BJ (cell line): Measurements from ENCODE around the gene VEGFA. TPM values are rescaled to one million over a fixed set of nuclear protein-coding genes. Genes with fewer than 3 reads are reported as not detected.
"Not testable (repeated sequence)": the region's sequence is repeated elsewhere in the genome, so short reads cannot be mapped to it uniquely, and the experiment has no call there.

Source experiments
- CTCF ChIA-PET: fragments of 350-600 bp; formaldehyde crosslinking; extraction: SDS; loops from one replicate; lab custom pipeline; 2021; ENCODE audit warnings: antibody characterized with exemption, inconsistent platforms; lab: Yijun Ruan, JAX
- POLR2A ChIA-PET: fragments of 300-600 bp; sonication (Branson Sonifier 250); formaldehyde crosslinking; extraction: SDS; loops from one replicate; lab custom pipeline; 2021; ENCODE audit warnings: antibody characterized with exemption; lab: Charles Lee
- DNase-seq: peaks from one replicate; pipeline ENCODE4 v3.0.0-alpha.2; 2011; ENCODE audit warnings: low read depth
- H3K27me3 ChIP-seq: 2 replicates; pipeline ENCODE4 v1.6.0; 2011; ENCODE audit warnings: low read length; ENCODE audit not compliant: control insufficient read depth, insufficient read depth
- H3K36me3 ChIP-seq: 2 replicates; pipeline ENCODE4 v1.5.1; 2011; ENCODE audit warnings: low read length; ENCODE audit not compliant: control insufficient read depth, insufficient read depth
- H3K4me3 ChIP-seq: 2 replicates; pipeline ENCODE4 v1.5.1; 2011; ENCODE audit warnings: low read depth, mild to moderate bottlenecking, control low read depth, low read length
- CTCF ChIP-seq: IDR thresholded peaks from 2 replicates; pipeline ENCODE4 v1.5.1; 2011; ENCODE audit warnings: low read depth, mild to moderate bottlenecking, control low read depth, inconsistent platforms, low read length, moderate library complexity; ENCODE audit not compliant: insufficient read depth
- polyA plus RNA-seq: library from polyadenylated mRNA; depleted of rRNA; stranded (reverse); fragments of >200 nt; gene quantifications from 2 replicates; pipeline ENCODE4 v1.2.3, GENCODE V29; 2011

Gene VEGFA
- polyA plus RNA-seq, 1 experiment = 357 TPM

GRCh38 chr6:43814111-43814510 is 44.1 kb downstream of the VEGFA start:
- DNase-seq = no peak
- no peak overlapping the region for H3K4me3 ChIP-seq
- no peak for TF ChIP-seq CTCF
- no peaks in the 10 kb centered on the region for H3K36me3 ChIP-seq
- CTCF ChIA-PET = interaction anchor here (0.8 kb wide), 1 partner anchor 103 kb away, joined by 3 read pairs; no protein-coding TSS in a partner anchor
- no peaks in the 10 kb centered on the region for H3K27me3 ChIP-seq
- POLR2A ChIA-PET = no interaction called here

GRCh38 chr6:43814865-43815264 is 44.9 kb downstream of the VEGFA start:
- ChIA-PET POLR2A (no interaction called here), CTCF (interaction anchor here (0.8 kb wide), 1 partner anchor 102 kb away, joined by 3 read pairs; no protein-coding TSS in a partner anchor)
- Histone ChIP-seq H3K36me3 (no peaks in the 10 kb centered on the region), H3K4me3 (no peak overlapping the region), H3K27me3 (no peaks in the 10 kb centered on the region)
- DNase-seq = no peak
- TF ChIP-seq CTCF = no peak

GRCh38 chr6:43817192-43817591 is 47.2 kb downstream of the VEGFA start:
- no peak for DNase-seq
- ChIA-PET CTCF (interaction anchor here (0.8 to 1.7 kb wide), 9 partner anchors 10 to 149 kb away, joined by 3 to 8 read pairs (median 4); partner anchors contain the start of gene VEGFA), POLR2A (no interaction called here)
- Histone ChIP-seq H3K27me3 (no peaks in the 10 kb centered on the region; the same call in 1 of the 2 replicates), H3K36me3 (no peaks in the 10 kb centered on the region), H3K4me3 (no peak overlapping the region)
- TF ChIP-seq CTCF = peak; percentile 36; the same call in 1 of the 2 replicates

- DNase-seq, POLR2A ChIA-PET, H3K27me3 ChIP-seq, H3K4me3 ChIP-seq, H3K36me3 ChIP-seq: not testable (repeated sequence)
- CTCF ChIA-PET = interaction anchor here (1.4 kb wide), 1 partner anchor 25 kb away, joined by 4 read pairs; no protein-coding TSS in a partner anchor
Observed at GRCh38 chr6:43818973-43819372, 49.0 kb downstream of the VEGFA start.

GRCh38 chr6:43819958-43820357 is 49.9 kb downstream of the VEGFA start:
- POLR2A ChIA-PET = no interaction called here

More at GRCh38 chr6:43819958-43820357, 49.9 kb downstream of the VEGFA start:
- Histone ChIP-seq H3K4me3 (no peak overlapping the region), H3K27me3 (peaks cover 6% of the 10 kb centered on the region), H3K36me3 (no peaks in the 10 kb centered on the region)
- CTCF ChIA-PET = interaction anchor here (0.6 kb wide), 1 partner anchor 43 kb away, joined by 3 read pairs; no protein-coding TSS in a partner anchor
- no peak for TF ChIP-seq CTCF
- no peak for DNase-seq
